Measurements from ENCODE around the gene CNTN3.

CNTN3 gene

GRCh38 chr3:74643636-74644035, 29.2 kb upstream of the CNTN3 start:
- no peak overlapping the region for H3K4me3 ChIP-seq
- no peak for DNase-seq (ENCODE audit: low spot score)
- H3K27ac ChIP-seq, result no peak overlapping the region
- TF ChIP-seq, protein P1, sequence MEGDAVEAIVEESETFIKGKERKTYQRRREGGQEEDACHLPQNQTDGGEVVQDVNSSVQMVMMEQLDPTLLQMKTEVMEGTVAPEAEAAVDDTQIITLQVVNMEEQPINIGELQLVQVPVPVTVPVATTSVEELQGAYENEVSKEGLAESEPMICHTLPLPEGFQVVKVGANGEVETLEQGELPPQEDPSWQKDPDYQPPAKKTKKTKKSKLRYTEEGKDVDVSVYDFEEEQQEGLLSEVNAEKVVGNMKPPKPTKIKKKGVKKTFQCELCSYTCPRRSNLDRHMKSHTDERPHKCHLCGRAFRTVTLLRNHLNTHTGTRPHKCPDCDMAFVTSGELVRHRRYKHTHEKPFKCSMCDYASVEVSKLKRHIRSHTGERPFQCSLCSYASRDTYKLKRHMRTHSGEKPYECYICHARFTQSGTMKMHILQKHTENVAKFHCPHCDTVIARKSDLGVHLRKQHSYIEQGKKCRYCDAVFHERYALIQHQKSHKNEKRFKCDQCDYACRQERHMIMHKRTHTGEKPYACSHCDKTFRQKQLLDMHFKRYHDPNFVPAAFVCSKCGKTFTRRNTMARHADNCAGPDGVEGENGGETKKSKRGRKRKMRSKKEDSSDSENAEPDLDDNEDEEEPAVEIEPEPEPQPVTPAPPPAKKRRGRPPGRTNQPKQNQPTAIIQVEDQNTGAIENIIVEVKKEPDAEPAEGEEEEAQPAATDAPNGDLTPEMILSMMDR (IDR thresholded peaks at IDR 0.05), result no peak

DNA sequence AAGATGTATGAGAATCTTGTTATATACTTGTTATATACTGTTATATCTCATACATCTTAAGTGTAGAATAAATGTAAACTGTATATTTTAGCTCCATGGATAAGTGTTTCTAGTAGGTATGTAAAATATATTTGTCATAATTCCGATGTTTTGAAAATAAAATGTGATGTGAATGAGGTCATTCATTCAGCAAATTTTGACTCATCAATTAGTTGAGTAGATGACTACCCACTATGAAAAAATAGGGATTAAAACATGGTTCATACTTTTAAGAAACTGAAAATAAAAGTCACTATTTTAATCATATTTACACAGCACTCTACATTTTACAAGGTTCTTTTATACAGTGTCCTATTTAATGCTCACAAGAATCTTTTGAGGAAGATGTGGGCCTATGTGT, 28.4 kb upstream of the CNTN3 start:
- DNase-seq (ENCODE audit: low spot score), result no peak
- H3K4me3 ChIP-seq, result no peak overlapping the region
- no peak overlapping the region for H3K27ac ChIP-seq
- TF ChIP-seq, protein P1 (IDR thresholded peaks at IDR 0.05), result no peak

DNA sequence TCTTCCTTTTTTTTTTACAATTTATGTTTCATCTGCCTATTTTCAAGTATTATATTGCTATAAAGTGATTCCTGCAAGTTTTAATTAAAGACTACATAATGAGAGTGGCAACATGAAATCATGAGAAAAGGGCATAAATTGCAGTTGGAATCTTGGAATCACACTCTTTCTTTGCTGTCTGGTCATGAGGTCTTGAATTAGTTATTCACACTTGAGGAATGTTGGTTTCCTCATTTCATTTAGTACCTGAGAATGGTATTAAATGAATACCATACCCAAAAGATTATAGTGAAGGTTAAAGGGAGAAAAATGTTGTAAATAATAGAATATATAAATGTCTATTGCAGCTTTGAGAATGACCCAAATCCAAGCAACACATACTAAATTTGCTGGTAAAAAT, 25.8 kb upstream of the CNTN3 start:
- no peak for DNase-seq (ENCODE audit: low spot score)
- Histone ChIP-seq H3K4me3 (no peak overlapping the region), H3K27ac (no peak overlapping the region)
- TF ChIP-seq, protein P1 (IDR thresholded peaks at IDR 0.05), result no peak

GRCh38 chr3:74639681-74640080, 25.2 kb upstream of the CNTN3 start:
- no peak for DNase-seq (ENCODE audit: low spot score)
- Histone ChIP-seq H3K27ac (no peak overlapping the region), H3K4me3 (no peak overlapping the region)
- TF ChIP-seq, protein P1 (IDR thresholded peaks at IDR 0.05), result no peak

DNA sequence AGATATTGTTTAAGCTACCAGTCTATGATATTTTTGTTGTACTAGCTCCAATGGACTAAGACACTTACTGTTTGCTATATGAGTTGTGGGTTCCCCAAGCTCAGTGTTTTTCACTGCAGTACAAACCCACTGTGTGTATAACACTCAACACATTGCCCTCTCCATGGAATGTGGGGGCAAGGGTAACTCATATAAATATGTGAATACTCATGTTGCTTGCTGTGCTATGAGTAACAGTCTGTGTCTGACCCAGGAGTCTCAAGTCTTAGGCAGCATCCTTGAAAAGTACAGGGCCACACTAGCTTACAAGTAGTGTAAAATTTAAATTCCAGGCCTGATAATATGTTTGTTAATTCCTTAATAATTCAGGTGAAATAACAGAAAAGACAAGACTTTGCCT, 22.5 kb upstream of the CNTN3 start:
- TF ChIP-seq, protein P1 (IDR thresholded peaks at IDR 0.05), result no peak
- DNase-seq (ENCODE audit: low spot score), result no peak
- Histone ChIP-seq H3K4me3 (no peak overlapping the region), H3K27ac (no peak overlapping the region)

GRCh38 chr3:74633021-74633420, 18.6 kb upstream of the CNTN3 start:
- no peak for DNase-seq (ENCODE audit: low spot score)
- TF ChIP-seq, protein P1 (IDR thresholded peaks at IDR 0.05), result no peak

GRCh38 chr3:74631351-74632140, 17.1 kb upstream of the CNTN3 start:
- no peak for DNase-seq (ENCODE audit: low spot score)
- Histone ChIP-seq H3K4me3 (no peak overlapping the region), H3K27ac (no peak overlapping the region)
- TF ChIP-seq, protein P1 (IDR thresholded peaks at IDR 0.05), result no peak

More at GRCh38 chr3:74633021-74633420, 18.6 kb upstream of the CNTN3 start:
- Histone ChIP-seq H3K27ac (no peak overlapping the region), H3K4me3 (no peak overlapping the region)

Data from coronary artery (tissue), 2 donors.